ENCODE results near the gene ARHGAP4.

Gene ARHGAP4

GRCh38 chrX:153944800-153945150 lies 18.7 kb upstream of the ARHGAP4 start:
- no peak for DNase-seq

- DNase-seq = no peak
These were observed 18.2 kb upstream of the ARHGAP4 start, which contains the start of gene RENBP for GRCh38 chrX:153944140-153944799. RENBP (minus strand) TSS chrX:153944643; CDS start chrX:153944610, 33 bp downstream.

- no peak for DNase-seq
These were observed 15.5 kb upstream of the ARHGAP4 start for GRCh38 chrX:153941336-153942252.

GRCh38 chrX:153939573-153939972 lies 13.5 kb upstream of the ARHGAP4 start:
- DNase-seq = no peak

- no peak for DNase-seq
These were observed 12.2 kb upstream of the ARHGAP4 start for GRCh38 chrX:153938226-153938786.

- DNase-seq = no peak
These were observed 11.0 kb upstream of the ARHGAP4 start for GRCh38 chrX:153937056-153937455.

GRCh38 chrX:153935326-153935851 lies 9.3 kb upstream of the ARHGAP4 start:
- DNase-seq = no peak

- DNase-seq = peak; percentile 72
These were observed 8.8 kb upstream of the ARHGAP4 start, which contains the start of gene NAA10 for GRCh38 chrX:153934762-153935325. NAA10 (minus strand) TSS chrX:153935037; CDS start chrX:153934904, 133 bp downstream.

GRCh38 chrX:153934148-153934761 lies 8.2 kb upstream of the ARHGAP4 start:
- DNase-seq = no peak

GRCh38 chrX:153933748-153934147 lies 7.7 kb upstream of the ARHGAP4 start:
- DNase-seq = peak; percentile 24

- no peak for DNase-seq
These were observed 6.3 kb upstream of the ARHGAP4 start for GRCh38 chrX:153932220-153932915.

GRCh38 chrX:153931748-153932147 lies 5.7 kb upstream of the ARHGAP4 start:
- no peak for DNase-seq

- DNase-seq = no peak
These were observed 5.1 kb upstream of the ARHGAP4 start for GRCh38 chrX:153931151-153931550.

- no peak for DNase-seq
These were observed 4.2 kb upstream of the ARHGAP4 start for GRCh38 chrX:153930011-153930910.

GRCh38 chrX:153929576-153929975 lies 3.5 kb upstream of the ARHGAP4 start:
- DNase-seq = no peak

GRCh38 chrX:153928846-153929245 lies 2.8 kb upstream of the ARHGAP4 start:
- DNase-seq = no peak

GRCh38 chrX:153927922-153928760 lies 2.1 kb upstream of the ARHGAP4 start:
- DNase-seq = peak; percentile 98

GRCh38 chrX:153927672-153927921 lies 1.5 kb upstream of the ARHGAP4 start:
- no peak for DNase-seq

- DNase-seq = peak; percentile 20
These were observed 1.0 kb upstream of the ARHGAP4 start for GRCh38 chrX:153926858-153927671.
